ENCODE measurements around the gene LAMA2.

GRCh38 chr6:129517288-129517687 lies 634.4 kb downstream of the LAMA2 start:
- TF ChIP-seq EZH2phosphoT487 (IDR thresholded peaks at IDR 0.05; ENCODE audit: borderline replicate concordance, low read depth) = no peak
- no peak for TF ChIP-seq RCOR1 (IDR thresholded peaks at IDR 0.05; ENCODE audit: low read length)
- TF ChIP-seq, protein P1, sequence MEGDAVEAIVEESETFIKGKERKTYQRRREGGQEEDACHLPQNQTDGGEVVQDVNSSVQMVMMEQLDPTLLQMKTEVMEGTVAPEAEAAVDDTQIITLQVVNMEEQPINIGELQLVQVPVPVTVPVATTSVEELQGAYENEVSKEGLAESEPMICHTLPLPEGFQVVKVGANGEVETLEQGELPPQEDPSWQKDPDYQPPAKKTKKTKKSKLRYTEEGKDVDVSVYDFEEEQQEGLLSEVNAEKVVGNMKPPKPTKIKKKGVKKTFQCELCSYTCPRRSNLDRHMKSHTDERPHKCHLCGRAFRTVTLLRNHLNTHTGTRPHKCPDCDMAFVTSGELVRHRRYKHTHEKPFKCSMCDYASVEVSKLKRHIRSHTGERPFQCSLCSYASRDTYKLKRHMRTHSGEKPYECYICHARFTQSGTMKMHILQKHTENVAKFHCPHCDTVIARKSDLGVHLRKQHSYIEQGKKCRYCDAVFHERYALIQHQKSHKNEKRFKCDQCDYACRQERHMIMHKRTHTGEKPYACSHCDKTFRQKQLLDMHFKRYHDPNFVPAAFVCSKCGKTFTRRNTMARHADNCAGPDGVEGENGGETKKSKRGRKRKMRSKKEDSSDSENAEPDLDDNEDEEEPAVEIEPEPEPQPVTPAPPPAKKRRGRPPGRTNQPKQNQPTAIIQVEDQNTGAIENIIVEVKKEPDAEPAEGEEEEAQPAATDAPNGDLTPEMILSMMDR (IDR thresholded peaks at IDR 0.05) = no peak
- TF ChIP-seq IRF3 (IDR thresholded peaks at IDR 0.05; ENCODE audit: low read depth, low read length) = no peak

Measured in SK-N-SH (cell line).